GM23338 (cell line): ENCODE data around the gene SIGLEC8. TPM values are rescaled to one million over a fixed set of nuclear protein-coding genes. Genes with fewer than 3 reads are reported as not detected.

Experiments
- ATAC-seq: fragments of 200-7000 bp; cut with Tn5 transposase; 3 replicates; pipeline ENCODE4 v1.9.1; 2020
- DNase-seq: peaks from one replicate; pipeline ENCODE4 v3.0.0-alpha.2; 2015; ENCODE audit warnings: low spot score
- H2AFZ ChIP-seq: fragments of 200-600 bp; sonication (generic); 2 replicates; pipeline ENCODE4 v1.8.0; 2016; ENCODE audit warnings: antibody characterized with exemption, mild to moderate bottlenecking, moderate library complexity
- H3F3A ChIP-seq: fragments of 200-600 bp; sonication (generic); replicated peaks from 2 replicates; pipeline ENCODE4 v1.8.0; 2017; ENCODE audit warnings: antibody characterized with exemption, mixed run types, low read depth
- H3K27ac ChIP-seq: fragments of 200-600 bp; sonication (generic); 2 replicates; pipeline ENCODE4 v1.6.1; 2016; ENCODE audit warnings: low read depth
- H3K27me3 ChIP-seq: fragments of 200-600 bp; sonication (generic); 2 replicates; pipeline ENCODE4 v1.8.0; 2016; ENCODE audit warnings: mild to moderate bottlenecking, mixed run types, moderate library complexity; ENCODE audit not compliant: insufficient read depth
- H3K36me3 ChIP-seq: fragments of 200-600 bp; sonication (generic); 2 replicates; pipeline ENCODE4 v1.8.0; 2016; ENCODE audit warnings: mild to moderate bottlenecking; ENCODE audit not compliant: insufficient read depth
- H3K4me1 ChIP-seq: fragments of 200-600 bp; sonication (generic); 2 replicates; pipeline ENCODE4 v1.8.0; 2016; ENCODE audit warnings: mild to moderate bottlenecking, moderate library complexity; ENCODE audit not compliant: insufficient read depth
- H3K4me2 ChIP-seq: fragments of 200-600 bp; sonication (generic); 2 replicates; pipeline ENCODE4 v1.7.1; 2017; ENCODE audit warnings: mixed run types
- H3K4me3 ChIP-seq: fragments of 200-600 bp; sonication (generic); 2 replicates; pipeline ENCODE4 v1.6.1; 2016; ENCODE audit warnings: mixed run types
- H3K79me2 ChIP-seq: fragments of 200-600 bp; sonication (generic); replicated peaks from 2 replicates; pipeline ENCODE4 v1.8.0; 2017; ENCODE audit warnings: mild to moderate bottlenecking; ENCODE audit not compliant: insufficient read depth
- H3K9me2 ChIP-seq: fragments of 200-600 bp; sonication (generic); 2 replicates; pipeline ENCODE4 v1.8.0; 2017; ENCODE audit not compliant: insufficient read depth
- H4K20me1 ChIP-seq: fragments of 200-600 bp; sonication (generic); replicated peaks from 2 replicates; pipeline ENCODE4 v1.8.0; 2017; ENCODE audit warnings: mild to moderate bottlenecking; ENCODE audit not compliant: insufficient read depth
- H3K27ac Mint-ChIP-seq: 2 replicates; pipeline ENCODE4 v1.8.0; 2020; ENCODE audit warnings: inconsistent platforms, mild to moderate bottlenecking, moderate library complexity, mixed read lengths
- H3K27me3 Mint-ChIP-seq: 3 replicates; pipeline ENCODE4 v1.8.0; 2022; ENCODE audit warnings: low read depth, mild to moderate bottlenecking, moderate library complexity, mixed read lengths, inconsistent platforms; ENCODE audit not compliant: insufficient read depth, poor library complexity
- H3K36me3 Mint-ChIP-seq: 3 replicates; pipeline ENCODE4 v1.8.0; 2021; ENCODE audit warnings: low read depth, mild to moderate bottlenecking, inconsistent platforms, moderate library complexity, mixed read lengths
- H3K4me1 Mint-ChIP-seq: 3 replicates; pipeline ENCODE4 v1.8.0; 2020; ENCODE audit warnings: mild to moderate bottlenecking, inconsistent platforms, mixed read lengths
- H3K4me3 Mint-ChIP-seq: 3 replicates; pipeline ENCODE4 v1.8.0; 2021; ENCODE audit warnings: moderate library complexity, mild to moderate bottlenecking, inconsistent platforms, mixed read lengths
- H3K9me3 Mint-ChIP-seq: 3 replicates; pipeline ENCODE4 v1.8.0; 2020; ENCODE audit warnings: moderate library complexity, mild to moderate bottlenecking, inconsistent platforms, mixed read lengths
- CREB1 ChIP-seq: fragments of 250-450 bp; sonication (Bioruptor Pico); IDR thresholded peaks from 2 replicates; pipeline ENCODE4 v1.5.0; 2020; ENCODE audit warnings: low read depth, mild to moderate bottlenecking, moderate library complexity
- CTCF ChIP-seq, 2 experiments: fragments of 200-600 bp in 1 of 2; sonication (generic) in 1 of 2; conservative IDR thresholded peaks; 2 replicates each; pipeline versions ENCODE4 v1.5.1 to v1.6.1; 2016 to 2017; ENCODE audit warnings: antibody characterized with exemption in 2 of 2, low read depth in 2 of 2, mild to moderate bottlenecking in 2 of 2, moderate library complexity in 1 of 2
- EZH2 ChIP-seq: fragments of 200-600 bp; sonication (generic); IDR thresholded peaks from one replicate; pipeline ENCODE4 v1.8.0; 2017; ENCODE audit warnings: antibody characterized with exemption, mild to moderate bottlenecking, low read depth; ENCODE audit not compliant: unreplicated experiment
- EZH2phosphoT487 ChIP-seq: fragments of 200-600 bp; sonication (generic); IDR thresholded peaks from one replicate; pipeline ENCODE4 v1.8.1; 2018; ENCODE audit warnings: antibody characterized with exemption; ENCODE audit not compliant: unreplicated experiment
- JUNB ChIP-seq: IDR thresholded peaks from one replicate; pipeline ENCODE4 v1.6.1; 2016; ENCODE audit warnings: antibody characterized with exemption; ENCODE audit not compliant: unreplicated experiment
- STAT1 ChIP-seq: IDR thresholded peaks from one replicate; pipeline ENCODE4 v1.6.1; 2016; ENCODE audit warnings: antibody characterized with exemption; ENCODE audit not compliant: unreplicated experiment
- ZNF331 ChIP-seq: fragments of 250-450 bp; sonication (Bioruptor Pico); IDR thresholded peaks from 2 replicates; pipeline ENCODE4 v1.5.0; 2020; ENCODE audit warnings: low read depth, mild to moderate bottlenecking, moderate library complexity
- ZNF462 ChIP-seq: fragments of 250-450 bp; sonication (Bioruptor Pico); IDR thresholded peaks from 2 replicates; pipeline ENCODE4 v1.5.0; 2020; ENCODE audit warnings: mild to moderate bottlenecking, moderate library complexity
- polyA plus RNA-seq: library from polyadenylated mRNA; unstranded; fragments of >200 nt; fragmentation: Nextera tagmentation; extraction: Ambion mirVana; gene quantifications from 2 replicates; pipeline ENCODE4 v1.2.1, GENCODE V29; 2016
- total RNA-seq: library from RNA; depleted of rRNA; stranded (reverse); fragments of >200 nt; shearing (Covaris generic); gene quantifications from 2 replicates; pipeline ENCODE4 v1.2.3, GENCODE V29; 2014
- TF ChIP-seq, protein P1 (sequence below): IDR thresholded peaks from one replicate; pipeline ENCODE4 v1.6.1; 2018; ENCODE audit warnings: antibody characterized with exemption; ENCODE audit not compliant: unreplicated experiment

Gene SIGLEC8
- total and polyA plus RNA-seq, 2 experiments from 2014 or later = not detected

- Histone ChIP-seq H3K36me3 (no peaks in the 10 kb centered on the region), H4K20me1 (no peaks in the 10 kb centered on the region), H2AFZ (no peak overlapping the region), H3K9me2 (no peaks in the 10 kb centered on the region), H3K27me3 (no peaks in the 10 kb centered on the region), H3K4me2 (no peak overlapping the region), H3K79me2 (no peaks in the 10 kb centered on the region), H3K4me3 (no peak overlapping the region), H3K27ac (no peak overlapping the region), H3K4me1 (no peaks in the 10 kb centered on the region), H3F3A (no peaks in the 10 kb centered on the region)
- no peak for DNase-seq
- H3K27me3 Mint-ChIP-seq = peaks cover 4% of the 10 kb centered on the region
- no peaks in the 10 kb centered on the region for H3K4me1 Mint-ChIP-seq
- ATAC-seq = no peak
- H3K9me3 Mint-ChIP-seq = peaks cover 99% of the 10 kb centered on the region
- TF ChIP-seq EZH2phosphoT487 (no peak), CREB1 (CRISPR knock-in tag) (no peak), CTCF (conservative IDR thresholded peaks at IDR 0.05; ENCODE audit: low read depth in 2 of 2) (no peak), STAT1 (no peak), ZNF462 (CRISPR knock-in tag) (no peak), JUNB (no peak), ZNF331 (CRISPR knock-in tag) (no peak), EZH2 (no peak)
- TF ChIP-seq, protein P1, sequence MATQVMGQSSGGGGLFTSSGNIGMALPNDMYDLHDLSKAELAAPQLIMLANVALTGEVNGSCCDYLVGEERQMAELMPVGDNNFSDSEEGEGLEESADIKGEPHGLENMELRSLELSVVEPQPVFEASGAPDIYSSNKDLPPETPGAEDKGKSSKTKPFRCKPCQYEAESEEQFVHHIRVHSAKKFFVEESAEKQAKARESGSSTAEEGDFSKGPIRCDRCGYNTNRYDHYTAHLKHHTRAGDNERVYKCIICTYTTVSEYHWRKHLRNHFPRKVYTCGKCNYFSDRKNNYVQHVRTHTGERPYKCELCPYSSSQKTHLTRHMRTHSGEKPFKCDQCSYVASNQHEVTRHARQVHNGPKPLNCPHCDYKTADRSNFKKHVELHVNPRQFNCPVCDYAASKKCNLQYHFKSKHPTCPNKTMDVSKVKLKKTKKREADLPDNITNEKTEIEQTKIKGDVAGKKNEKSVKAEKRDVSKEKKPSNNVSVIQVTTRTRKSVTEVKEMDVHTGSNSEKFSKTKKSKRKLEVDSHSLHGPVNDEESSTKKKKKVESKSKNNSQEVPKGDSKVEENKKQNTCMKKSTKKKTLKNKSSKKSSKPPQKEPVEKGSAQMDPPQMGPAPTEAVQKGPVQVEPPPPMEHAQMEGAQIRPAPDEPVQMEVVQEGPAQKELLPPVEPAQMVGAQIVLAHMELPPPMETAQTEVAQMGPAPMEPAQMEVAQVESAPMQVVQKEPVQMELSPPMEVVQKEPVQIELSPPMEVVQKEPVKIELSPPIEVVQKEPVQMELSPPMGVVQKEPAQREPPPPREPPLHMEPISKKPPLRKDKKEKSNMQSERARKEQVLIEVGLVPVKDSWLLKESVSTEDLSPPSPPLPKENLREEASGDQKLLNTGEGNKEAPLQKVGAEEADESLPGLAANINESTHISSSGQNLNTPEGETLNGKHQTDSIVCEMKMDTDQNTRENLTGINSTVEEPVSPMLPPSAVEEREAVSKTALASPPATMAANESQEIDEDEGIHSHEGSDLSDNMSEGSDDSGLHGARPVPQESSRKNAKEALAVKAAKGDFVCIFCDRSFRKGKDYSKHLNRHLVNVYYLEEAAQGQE = no peak
- peaks cover 21% of the 10 kb centered on the region for H3K36me3 Mint-ChIP-seq
- no peak overlapping the region for H3K4me3 Mint-ChIP-seq
- no peak overlapping the region for H3K27ac Mint-ChIP-seq
Observed at GRCh38 chr19:51507192-51507591, 48.9 kb upstream of the SIGLEC8 start.
